Measurements from ENCODE around the gene TMED3.
"Not testable (repeated sequence)": the region's sequence is repeated elsewhere in the genome, so short reads cannot be mapped to it uniquely, and the experiment has no call there.

DNA sequence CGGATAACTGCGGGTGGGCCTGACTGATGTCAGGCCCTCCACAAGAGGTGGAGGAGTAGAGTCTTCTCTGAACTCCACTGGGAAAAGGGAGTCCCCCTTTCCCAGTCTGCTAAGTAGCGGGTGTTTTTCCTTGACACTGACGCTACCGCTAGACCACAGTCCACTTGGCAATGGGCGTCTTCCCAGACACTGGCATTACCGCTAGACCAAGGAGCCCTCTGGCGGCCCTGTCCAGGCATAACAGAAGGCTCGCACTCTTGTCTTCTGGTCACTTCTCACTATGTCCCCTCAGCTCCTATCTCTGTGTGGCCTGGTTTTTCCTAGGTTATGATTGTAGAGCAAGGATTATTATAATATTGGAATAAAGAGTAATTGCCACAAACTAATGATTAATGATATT, 9.1 kb downstream of the TMED3 start:
- TF ChIP-seq, protein P1, sequence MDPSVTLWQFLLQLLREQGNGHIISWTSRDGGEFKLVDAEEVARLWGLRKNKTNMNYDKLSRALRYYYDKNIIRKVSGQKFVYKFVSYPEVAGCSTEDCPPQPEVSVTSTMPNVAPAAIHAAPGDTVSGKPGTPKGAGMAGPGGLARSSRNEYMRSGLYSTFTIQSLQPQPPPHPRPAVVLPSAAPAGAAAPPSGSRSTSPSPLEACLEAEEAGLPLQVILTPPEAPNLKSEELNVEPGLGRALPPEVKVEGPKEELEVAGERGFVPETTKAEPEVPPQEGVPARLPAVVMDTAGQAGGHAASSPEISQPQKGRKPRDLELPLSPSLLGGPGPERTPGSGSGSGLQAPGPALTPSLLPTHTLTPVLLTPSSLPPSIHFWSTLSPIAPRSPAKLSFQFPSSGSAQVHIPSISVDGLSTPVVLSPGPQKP (IDR thresholded peaks at IDR 0.05; ENCODE audit: low read depth, low read length): not testable (repeated sequence)
- TF ChIP-seq POLR2A (IDR thresholded peaks at IDR 0.05; ENCODE audit: low read length); NFE2L2 (conservative IDR thresholded peaks at IDR 0.05; ENCODE audit: low read length); ZSCAN20 (CRISPR knock-in tag; IDR thresholded peaks at IDR 0.05); RAD21 (conservative IDR thresholded peaks at IDR 0.05 in 1 of 2, IDR thresholded peaks at IDR 0.05 in 1 of 2); PHF8 (IDR thresholded peaks at IDR 0.05; ENCODE audit: borderline replicate concordance, low read depth); RCOR1 (IDR thresholded peaks at IDR 0.05; ENCODE audit: low read depth, low read length): not testable (repeated sequence)
- TF ChIP-seq, protein P2, sequence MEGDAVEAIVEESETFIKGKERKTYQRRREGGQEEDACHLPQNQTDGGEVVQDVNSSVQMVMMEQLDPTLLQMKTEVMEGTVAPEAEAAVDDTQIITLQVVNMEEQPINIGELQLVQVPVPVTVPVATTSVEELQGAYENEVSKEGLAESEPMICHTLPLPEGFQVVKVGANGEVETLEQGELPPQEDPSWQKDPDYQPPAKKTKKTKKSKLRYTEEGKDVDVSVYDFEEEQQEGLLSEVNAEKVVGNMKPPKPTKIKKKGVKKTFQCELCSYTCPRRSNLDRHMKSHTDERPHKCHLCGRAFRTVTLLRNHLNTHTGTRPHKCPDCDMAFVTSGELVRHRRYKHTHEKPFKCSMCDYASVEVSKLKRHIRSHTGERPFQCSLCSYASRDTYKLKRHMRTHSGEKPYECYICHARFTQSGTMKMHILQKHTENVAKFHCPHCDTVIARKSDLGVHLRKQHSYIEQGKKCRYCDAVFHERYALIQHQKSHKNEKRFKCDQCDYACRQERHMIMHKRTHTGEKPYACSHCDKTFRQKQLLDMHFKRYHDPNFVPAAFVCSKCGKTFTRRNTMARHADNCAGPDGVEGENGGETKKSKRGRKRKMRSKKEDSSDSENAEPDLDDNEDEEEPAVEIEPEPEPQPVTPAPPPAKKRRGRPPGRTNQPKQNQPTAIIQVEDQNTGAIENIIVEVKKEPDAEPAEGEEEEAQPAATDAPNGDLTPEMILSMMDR (IDR thresholded peaks at IDR 0.05): not testable (repeated sequence)

All from A549 (cell line).